H9 (cell line): Measurements from ENCODE around the gene INPP4A. TPM values are rescaled to one million over a fixed set of nuclear protein-coding genes. Genes with fewer than 3 reads are reported as not detected.

ENCODE experiments used
- DNase-seq: peaks from one replicate; pipeline ENCODE4 v3.0.0-alpha.2; 2017
- H2AFZ ChIP-seq: one replicate; pipeline ENCODE4 v1.6.1; 2013; ENCODE audit warnings: mild to moderate bottlenecking, low read length, control low read depth, moderate library complexity
- H2AK5ac ChIP-seq: 2 replicates; pipeline ENCODE4 v1.6.1; 2013; ENCODE audit warnings: low read length, control low read depth, mixed read lengths; ENCODE audit not compliant: insufficient read length
- H2BK120ac ChIP-seq: one replicate; pipeline ENCODE4 v1.6.1; 2013; ENCODE audit warnings: low read depth, mild to moderate bottlenecking, low read length, control low read depth, inconsistent platforms; ENCODE audit not compliant: poor library complexity, severe bottlenecking
- H2BK12ac ChIP-seq: 2 replicates; pipeline ENCODE4 v1.6.1; 2013; ENCODE audit warnings: low read length, control low read depth, mixed read lengths, low read depth; ENCODE audit not compliant: insufficient read length
- H2BK15ac ChIP-seq: 2 replicates; pipeline ENCODE4 v1.6.1; 2013; ENCODE audit warnings: low read depth, low read length, control low read depth
- H2BK20ac ChIP-seq: one replicate; pipeline ENCODE4 v1.6.1; 2013; ENCODE audit warnings: low read depth, mild to moderate bottlenecking, low read length, control low read depth, inconsistent platforms; ENCODE audit not compliant: poor library complexity, severe bottlenecking
- H2BK5ac ChIP-seq: 2 replicates; pipeline ENCODE4 v1.6.1; 2013; ENCODE audit warnings: low read length, control low read depth, mixed read lengths; ENCODE audit not compliant: insufficient read length
- H3K14ac ChIP-seq: 2 replicates; pipeline ENCODE4 v1.6.1; 2013; ENCODE audit warnings: low read length, control low read depth; ENCODE audit not compliant: insufficient read depth
- H3K18ac ChIP-seq: 2 replicates; pipeline ENCODE4 v1.6.1; 2013; ENCODE audit warnings: low read depth, mild to moderate bottlenecking, mixed read lengths, low read length, control low read depth; ENCODE audit not compliant: insufficient read length
- H3K23ac ChIP-seq: 2 replicates; pipeline ENCODE4 v1.6.1; 2013; ENCODE audit warnings: low read length, control low read depth, mixed read lengths, low read depth; ENCODE audit not compliant: insufficient read length
- H3K23me2 ChIP-seq: 2 replicates; pipeline ENCODE4 v1.6.1; 2013; ENCODE audit warnings: low read depth, mild to moderate bottlenecking, mixed read lengths, low read length, control low read depth; ENCODE audit not compliant: insufficient read length, poor library complexity, severe bottlenecking
- H3K27ac ChIP-seq: 2 replicates; pipeline ENCODE4 v1.5.1; 2013; ENCODE audit warnings: low read length, control low read depth, mixed read lengths, low read depth; ENCODE audit not compliant: insufficient read length
- H3K27me3 ChIP-seq: 2 replicates; pipeline ENCODE4 v1.6.1; 2013; ENCODE audit warnings: low read length, control low read depth, inconsistent platforms; ENCODE audit not compliant: insufficient read depth
- H3K4ac ChIP-seq: 2 replicates; pipeline ENCODE4 v1.6.1; 2013; ENCODE audit warnings: low read depth, mild to moderate bottlenecking, control low read depth, inconsistent platforms, low read length, moderate library complexity
- H3K4me1 ChIP-seq: 2 replicates; pipeline ENCODE4 v1.6.1; 2013; ENCODE audit warnings: low read length, control low read depth, inconsistent platforms; ENCODE audit not compliant: insufficient read depth
- H3K4me2 ChIP-seq: 2 replicates; pipeline ENCODE4 v1.6.1; 2013; ENCODE audit warnings: low read length, control low read depth, mixed read lengths; ENCODE audit not compliant: insufficient read length, insufficient read depth
- H3K56ac ChIP-seq: 2 replicates; pipeline ENCODE4 v1.6.1; 2013; ENCODE audit warnings: low read depth, mild to moderate bottlenecking, mixed read lengths, low read length, control low read depth; ENCODE audit not compliant: insufficient read length
- H3K79me1 ChIP-seq: 2 replicates; pipeline ENCODE4 v1.6.1; 2013; ENCODE audit warnings: low read depth, mild to moderate bottlenecking, moderate library complexity, low read length, control low read depth, inconsistent platforms; ENCODE audit not compliant: insufficient read depth, poor library complexity, severe bottlenecking
- H3K79me2 ChIP-seq: 2 replicates; pipeline ENCODE4 v1.6.1; 2013; ENCODE audit warnings: low read length, control low read depth, inconsistent platforms; ENCODE audit not compliant: insufficient read depth
- H3K9ac ChIP-seq: 2 replicates; pipeline ENCODE4 v1.6.1; 2013; ENCODE audit warnings: low read length, control low read depth, mixed read lengths; ENCODE audit not compliant: insufficient read length; ENCODE audit errors: extremely low read depth
- H3K9me3 ChIP-seq: one replicate; pipeline ENCODE4 v1.6.1; 2013; ENCODE audit warnings: low read depth, low read length, inconsistent platforms; ENCODE audit not compliant: control insufficient read depth
- H3T11ph ChIP-seq: one replicate; pipeline ENCODE4 v1.6.1; 2013; ENCODE audit warnings: mild to moderate bottlenecking, low read length, control low read depth, inconsistent platforms
- H4K20me1 ChIP-seq: one replicate; pipeline ENCODE4 v1.6.1; 2013; ENCODE audit not compliant: control insufficient read depth, insufficient read length, insufficient read depth
- H4K5ac ChIP-seq: 2 replicates; pipeline ENCODE4 v1.6.1; 2013; ENCODE audit warnings: low read depth, mild to moderate bottlenecking, mixed read lengths, low read length, control low read depth; ENCODE audit not compliant: insufficient read length
- H4K8ac ChIP-seq: replicated peaks from 2 replicates; pipeline ENCODE4 v1.6.1; 2013; ENCODE audit warnings: low read length, control low read depth, mixed read lengths, low read depth; ENCODE audit not compliant: insufficient read length
- H4K91ac ChIP-seq: 2 replicates; pipeline ENCODE4 v1.6.1; 2013; ENCODE audit warnings: low read depth, mild to moderate bottlenecking, moderate library complexity, mixed read lengths, low read length, control low read depth; ENCODE audit not compliant: insufficient read length
- H3K27ac Mint-ChIP-seq, 3 experiments: 2 replicates in 2 of 3; 3 replicates in 1 of 3; pipeline ENCODE4 v1.8.0; 2020 to 2021; ENCODE audit warnings: mixed read lengths in 3 of 3, mild to moderate bottlenecking in 1 of 3, moderate library complexity in 1 of 3
- H3K27me3 Mint-ChIP-seq: 2 replicates; pipeline ENCODE4 v1.8.0; 2021; ENCODE audit warnings: low read depth, mild to moderate bottlenecking, moderate library complexity, mixed read lengths
- H3K36me3 Mint-ChIP-seq, 3 experiments: 2 replicates in 2 of 3; 3 replicates in 1 of 3; pipeline ENCODE4 v1.8.0; 2020 to 2021; ENCODE audit warnings: low read depth in 3 of 3, mixed read lengths in 3 of 3; ENCODE audit not compliant: insufficient read depth in 1 of 3
- H3K4me1 Mint-ChIP-seq, 2 experiments: 2 replicates each; pipeline ENCODE4 v1.8.0; 2020; ENCODE audit warnings: mixed read lengths in 2 of 2
- H3K4me3 Mint-ChIP-seq, 2 experiments: 2 replicates in 1 of 2; 3 replicates in 1 of 2; pipeline ENCODE4 v1.8.0; 2020 to 2021; ENCODE audit warnings: mild to moderate bottlenecking in 2 of 2, mixed read lengths in 2 of 2, moderate library complexity in 1 of 2
- H3K9me3 Mint-ChIP-seq, 2 experiments: 2 replicates in 1 of 2; 3 replicates in 1 of 2; pipeline ENCODE4 v1.8.0; 2020; ENCODE audit warnings: mild to moderate bottlenecking in 2 of 2, mixed read lengths in 2 of 2, moderate library complexity in 1 of 2
- CTCF ChIP-seq: fragments of 200-600 bp; sonication (generic); conservative IDR thresholded peaks from 3 replicates; pipeline ENCODE4 v1.8.0; 2021; ENCODE audit warnings: antibody characterized with exemption, mild to moderate bottlenecking
- WGBS: extraction: QIAGEN DNeasy Blood & Tissue Kit; methylation state at CpG from one replicate; pipeline ENCODE4 v1.1.7; 2013; ENCODE audit warnings: missing lambda C conversion rate, low lambda C conversion rate, mixed read lengths; ENCODE audit not compliant: insufficient read length; ENCODE audit errors: extremely low coverage; 5-methylcytosine and 5-hydroxymethylcytosine counted together
- total RNA-seq: library from RNA; stranded (reverse); gene quantifications from 2 replicates; pipeline ENCODE4 v1.2.1, GENCODE V29; 2021

INPP4A gene
- total RNA-seq, 1 experiment from 2014 or later: 55.2 TPM

- Histone ChIP-seq H3K9ac (no peak overlapping the region), H3K9me3 (no peaks in the 10 kb centered on the region), H3K79me1 (peaks cover 11% of the 10 kb centered on the region), H3K4ac (no peak overlapping the region), H2BK120ac (no peak overlapping the region), H3K56ac (no peak overlapping the region), H2AFZ (no peak overlapping the region), H3K4me2 (no peak overlapping the region), H4K91ac (no peak overlapping the region), H4K20me1 (no peaks in the 10 kb centered on the region), H2BK12ac (no peak overlapping the region), H3K27ac (no peak overlapping the region), H3K18ac (no peak overlapping the region), H3T11ph (no peak overlapping the region), H4K8ac (no peak overlapping the region), H3K79me2 (peaks cover 14% of the 10 kb centered on the region; the same call in 1 of the 2 replicates), H2AK5ac (no peak overlapping the region), H3K14ac (no peak overlapping the region), H3K4me1 (peaks cover 5% of the 10 kb centered on the region), H2BK5ac (no peak overlapping the region), H3K23ac (no peak overlapping the region), H2BK20ac (no peak overlapping the region), H4K5ac (no peak overlapping the region), H2BK15ac (no peak overlapping the region), H3K27me3 (no peaks in the 10 kb centered on the region), H3K23me2 (peaks cover 8% of the 10 kb centered on the region)
- no peak for DNase-seq
- H3K27ac Mint-ChIP-seq: no peak overlapping the region
- no CpG with 5 or more reads among the region's 10 CpGs for WGBS
- H3K27me3 Mint-ChIP-seq: no peaks in the 10 kb centered on the region
- H3K36me3 Mint-ChIP-seq: 0 out of 7 replicates have a peak, but pooled peaks cover 0 to 3% (median 0%) of the 10 kb centered on the region in 3 experiments
- H3K9me3 Mint-ChIP-seq: no peaks in the 10 kb centered on the region
- TF ChIP-seq CTCF: no peak
- H3K4me1 Mint-ChIP-seq: peaks cover 80 to 82% of the 10 kb centered on the region in 2 experiments
- H3K4me3 Mint-ChIP-seq: no peak overlapping the region
Observed at GRCh38 chr2:98448441-98449145, 3.9 kb downstream of the INPP4A start.
